Cardiac fibroblast (primary cell): ENCODE results near the gene FSTL1.

Source experiments
- DNase-seq, 2 donors: peaks; one replicate each; pipeline versions ENCODE4 v3.0.0 to v3.0.0-alpha.2; 2010; ENCODE audit warnings: low read depth in 2 of 2
- H3K4me3 ChIP-seq, 2 donors: replicated peaks in 1 of 2; 1 replicate in 1 of 2; 2 replicates in 1 of 2; pipeline ENCODE4 v1.5.1; 2011; ENCODE audit warnings: low read depth in 2 of 2, low read length in 2 of 2, mild to moderate bottlenecking in 2 of 2, moderate library complexity in 1 of 2
- TF ChIP-seq, protein P1 (sequence below): IDR thresholded peaks from one replicate; pipeline ENCODE4 v1.5.1; 2011; ENCODE audit warnings: low read depth, mild to moderate bottlenecking, low read length, inconsistent platforms

The FSTL1 gene

DNA sequence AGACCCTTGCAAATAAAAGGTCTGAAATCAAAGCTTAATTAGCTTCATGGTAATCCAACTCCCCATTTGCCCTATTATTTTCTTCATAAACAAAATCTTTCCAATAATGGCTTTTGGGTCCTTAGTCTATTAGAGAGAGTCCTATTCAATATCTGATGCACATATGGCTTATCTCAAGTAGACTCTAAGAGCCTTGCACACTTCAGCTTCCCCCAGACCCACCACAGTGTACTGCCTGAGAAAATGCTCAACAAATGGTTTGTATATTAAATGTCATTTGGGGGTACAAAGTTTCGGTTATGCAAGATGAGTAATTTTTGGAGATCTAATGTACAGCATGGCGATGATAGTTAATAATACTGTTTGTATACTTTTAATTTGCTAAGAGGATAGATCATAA, 28.9 kb downstream of the FSTL1 start:
- H3K4me3 ChIP-seq = no peak overlapping the region
- TF ChIP-seq, protein P1, sequence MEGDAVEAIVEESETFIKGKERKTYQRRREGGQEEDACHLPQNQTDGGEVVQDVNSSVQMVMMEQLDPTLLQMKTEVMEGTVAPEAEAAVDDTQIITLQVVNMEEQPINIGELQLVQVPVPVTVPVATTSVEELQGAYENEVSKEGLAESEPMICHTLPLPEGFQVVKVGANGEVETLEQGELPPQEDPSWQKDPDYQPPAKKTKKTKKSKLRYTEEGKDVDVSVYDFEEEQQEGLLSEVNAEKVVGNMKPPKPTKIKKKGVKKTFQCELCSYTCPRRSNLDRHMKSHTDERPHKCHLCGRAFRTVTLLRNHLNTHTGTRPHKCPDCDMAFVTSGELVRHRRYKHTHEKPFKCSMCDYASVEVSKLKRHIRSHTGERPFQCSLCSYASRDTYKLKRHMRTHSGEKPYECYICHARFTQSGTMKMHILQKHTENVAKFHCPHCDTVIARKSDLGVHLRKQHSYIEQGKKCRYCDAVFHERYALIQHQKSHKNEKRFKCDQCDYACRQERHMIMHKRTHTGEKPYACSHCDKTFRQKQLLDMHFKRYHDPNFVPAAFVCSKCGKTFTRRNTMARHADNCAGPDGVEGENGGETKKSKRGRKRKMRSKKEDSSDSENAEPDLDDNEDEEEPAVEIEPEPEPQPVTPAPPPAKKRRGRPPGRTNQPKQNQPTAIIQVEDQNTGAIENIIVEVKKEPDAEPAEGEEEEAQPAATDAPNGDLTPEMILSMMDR = no peak
- no peak for DNase-seq

DNA sequence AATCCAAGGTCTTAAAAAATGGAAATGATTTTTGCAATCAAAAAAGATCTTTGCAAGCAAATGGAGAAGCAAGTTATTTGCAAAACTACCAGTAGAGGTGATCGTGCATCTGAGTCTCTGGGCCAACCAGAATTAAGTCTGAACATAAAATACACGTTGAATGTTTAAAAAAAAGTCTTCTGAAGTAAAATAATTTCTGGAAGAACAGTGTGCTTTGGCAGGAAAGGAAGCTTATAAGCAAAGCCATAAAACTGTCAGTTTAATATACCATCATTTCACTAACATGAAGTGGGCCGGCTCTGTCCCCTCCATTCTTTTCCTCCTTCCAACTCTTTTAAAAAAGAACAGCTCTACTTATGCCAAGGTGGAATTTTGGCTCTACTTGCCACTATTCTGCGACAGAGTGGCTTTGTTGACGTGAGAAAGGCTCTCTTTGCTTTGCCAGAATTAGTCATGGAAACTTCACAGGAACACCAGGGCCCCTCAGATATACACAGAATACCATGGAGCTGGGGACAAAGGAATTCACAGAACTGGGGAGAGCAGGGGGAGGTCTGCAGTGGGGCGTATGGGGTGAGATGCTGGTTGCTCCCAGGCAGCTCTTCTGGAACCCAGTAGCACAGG, 29.8 kb downstream of the FSTL1 start:
- H3K4me3 ChIP-seq = no peak overlapping the region
- DNase-seq = peak; percentile 63 to 84
- TF ChIP-seq, protein P1 = peak; percentile 19

DNA sequence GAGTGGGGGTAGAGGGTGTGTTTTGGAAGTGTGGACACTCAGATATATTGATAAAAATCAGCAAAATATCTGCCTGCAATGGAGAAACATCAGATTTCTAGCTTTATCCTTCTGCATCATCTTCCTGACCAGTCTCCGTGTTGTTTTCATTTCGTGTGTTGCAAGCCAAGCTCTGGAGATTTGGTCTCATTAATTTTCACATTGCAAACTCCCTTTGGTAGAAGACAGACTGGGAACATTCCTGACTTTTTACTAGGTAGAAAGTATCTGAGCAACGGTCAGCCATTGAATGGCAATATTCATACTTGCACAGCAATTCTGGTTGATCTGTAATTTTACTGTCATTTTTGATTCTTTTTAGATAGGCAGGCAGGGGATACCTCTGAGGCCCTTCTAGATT, 30.4 kb downstream of the FSTL1 start:
- peak in 1 of 2 donors; percentile 41 for DNase-seq
- TF ChIP-seq, protein P1 = no peak
- no peak overlapping the region for H3K4me3 ChIP-seq

DNA sequence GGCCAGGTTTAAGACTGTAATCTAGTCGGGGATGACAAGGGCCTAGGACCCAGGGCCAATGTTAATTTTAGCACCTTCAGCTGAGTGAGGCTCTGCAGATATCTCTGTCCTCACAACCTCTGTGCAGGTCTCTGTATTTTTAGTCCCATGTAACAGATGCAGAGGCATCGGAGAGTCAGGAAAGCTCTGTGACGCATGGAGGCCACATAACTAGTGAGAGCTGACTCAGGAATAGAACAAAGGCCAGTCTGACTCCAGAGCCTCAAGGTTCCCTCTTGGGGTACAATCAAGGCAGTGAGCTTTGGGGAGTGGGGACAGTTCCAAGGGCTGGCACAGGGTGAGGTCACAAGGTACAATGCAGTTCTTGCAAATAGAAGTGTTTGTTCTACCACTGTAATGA, 31.0 kb downstream of the FSTL1 start:
- H3K4me3 ChIP-seq = no peak overlapping the region
- DNase-seq = peak in 1 of 2 donors; percentile 52
- TF ChIP-seq, protein P1 = no peak

DNA sequence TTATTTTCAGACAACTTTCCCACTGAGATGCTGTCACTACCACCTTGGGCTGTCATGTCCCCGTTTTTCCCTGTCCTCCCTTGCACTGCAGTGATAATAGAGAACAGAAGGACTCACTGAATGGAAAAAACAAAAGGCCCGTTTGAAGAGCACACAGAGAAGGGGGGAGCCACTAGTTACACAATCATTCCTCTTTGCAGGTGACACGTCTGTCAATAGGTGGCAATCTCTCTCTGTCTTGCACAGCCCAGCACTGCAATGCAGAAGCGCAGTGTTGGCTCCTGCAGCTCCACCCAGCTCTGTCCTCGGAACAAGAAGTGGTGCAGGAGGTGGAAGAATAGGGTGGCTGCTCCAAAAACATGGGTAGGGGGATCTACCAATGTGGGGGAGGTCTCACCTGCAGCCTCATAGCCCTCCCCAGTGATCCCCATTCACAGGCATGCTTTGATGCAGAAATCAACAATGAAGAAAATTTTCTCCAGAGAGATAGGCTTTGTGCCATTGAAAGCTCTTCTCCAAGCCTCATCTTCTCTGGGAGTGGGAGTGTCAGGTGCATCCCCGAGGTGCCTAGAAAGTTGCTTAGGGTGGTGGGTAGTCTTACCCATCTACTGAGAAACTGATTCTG, 31.8 kb downstream of the FSTL1 start:
- TF ChIP-seq, protein P1 = peak; percentile 25
- DNase-seq = peak; percentile 54 to 77
- no peak overlapping the region for H3K4me3 ChIP-seq

DNA sequence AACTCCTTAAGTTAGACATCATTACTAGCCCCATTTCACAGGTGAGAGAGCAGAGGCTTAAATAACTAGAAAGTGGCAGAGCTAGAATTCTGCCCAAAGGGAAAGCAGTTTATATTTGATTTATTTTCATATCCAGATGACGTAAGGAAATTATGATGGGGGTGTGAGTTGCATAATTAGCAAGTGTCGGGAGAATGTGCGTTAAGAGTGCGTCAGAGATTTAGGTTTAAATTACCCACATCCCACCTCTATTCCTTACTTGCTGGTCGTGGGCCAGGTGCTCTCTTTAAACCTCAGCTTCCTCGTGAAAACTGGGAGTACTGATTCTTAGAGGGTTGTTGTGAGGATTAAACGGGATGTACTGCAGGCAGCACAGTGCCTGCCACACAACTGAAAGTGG, 32.3 kb downstream of the FSTL1 start:
- no peak overlapping the region for H3K4me3 ChIP-seq
- DNase-seq = no peak
- TF ChIP-seq, protein P1 = no peak
